ENCODE data around the gene CLBA1.
"Not testable (repeated sequence)": the region's sequence is repeated elsewhere in the genome, so short reads cannot be mapped to it uniquely, and the experiment has no call there.

GRCh38 chr14:104943216-104944015 lies 42.2 kb upstream of the CLBA1 start:
- not testable (repeated sequence) for TF ChIP-seq CTCF (conservative IDR thresholded peaks at IDR 0.05; ENCODE audit: low read depth, low read length); EZH2 (IDR thresholded peaks at IDR 0.05; ENCODE audit: borderline replicate concordance, low read depth, low read length, poor library complexity, severe bottlenecking)

Data from A673 (cell line).